ENCODE data around the gene CPOX.

CPOX gene

DNA sequence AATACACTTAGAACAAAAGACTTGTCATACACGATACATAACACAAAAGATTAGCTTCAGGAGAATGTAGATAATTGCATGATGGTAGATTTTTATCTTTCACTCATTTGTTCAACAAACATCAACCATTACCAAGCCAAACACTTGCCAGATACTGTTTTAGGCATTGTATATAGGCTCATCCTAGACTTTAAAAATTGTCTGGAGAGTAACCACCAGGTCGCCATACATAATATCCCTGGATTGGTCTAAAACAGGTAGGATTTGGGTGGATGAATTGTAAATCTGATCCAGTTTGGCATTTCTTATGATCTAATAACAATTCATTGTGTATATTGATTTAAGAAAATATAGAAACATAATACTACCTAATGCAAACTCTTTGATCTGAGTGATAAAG lies 38.8 kb downstream of the CPOX start:
- TF ChIP-seq SUZ12 (IDR thresholded peaks at IDR 0.05), result no peak
- TF ChIP-seq BHLHE40 (IDR thresholded peaks at IDR 0.05; ENCODE audit: borderline replicate concordance), result no peak
- no peak for TF ChIP-seq SP1 (IDR thresholded peaks at IDR 0.05)
- no peak for DNase-seq (ENCODE audit: extremely low spot score)
- ChIA-PET CTCF (no interaction called here), POLR2A (no interaction called here)

DNA sequence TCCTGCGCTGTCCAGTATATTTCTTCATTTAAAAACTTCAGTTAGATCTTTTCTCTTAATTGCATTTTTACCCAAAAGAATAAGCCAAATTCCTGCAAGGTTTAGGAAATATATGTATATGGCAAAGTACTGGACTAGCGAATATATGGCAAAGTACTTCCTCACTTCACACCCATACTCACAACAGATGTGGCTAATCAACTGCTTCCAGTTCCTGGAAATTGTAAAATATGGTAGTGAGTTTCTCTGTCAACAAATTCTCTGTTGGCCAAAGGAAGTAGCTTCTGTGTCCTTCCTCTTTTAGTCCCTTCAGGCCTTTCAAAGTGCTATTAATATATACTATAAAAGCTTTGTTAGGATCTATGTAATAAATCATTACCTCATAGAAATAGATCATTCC lies 39.7 kb downstream of the CPOX start:
- CTCF ChIA-PET, result no interaction called here
- POLR2A ChIA-PET, result interaction anchor here (1.1 kb wide), 1 partner anchor 1739 kb away, joined by 4 read pairs; the partner anchor contains the start of gene EPHA6
- TF ChIP-seq FOXA1 (IDR thresholded peaks at IDR 0.05) (no peak), SP1 (IDR thresholded peaks at IDR 0.05) (no peak), ELF4 (IDR thresholded peaks at IDR 0.05) (no peak), ARNT (IDR thresholded peaks at IDR 0.05) (no peak), BHLHE40 (IDR thresholded peaks at IDR 0.05; ENCODE audit: borderline replicate concordance) (no peak)
- DNase-seq (ENCODE audit: extremely low spot score), result no peak

DNA sequence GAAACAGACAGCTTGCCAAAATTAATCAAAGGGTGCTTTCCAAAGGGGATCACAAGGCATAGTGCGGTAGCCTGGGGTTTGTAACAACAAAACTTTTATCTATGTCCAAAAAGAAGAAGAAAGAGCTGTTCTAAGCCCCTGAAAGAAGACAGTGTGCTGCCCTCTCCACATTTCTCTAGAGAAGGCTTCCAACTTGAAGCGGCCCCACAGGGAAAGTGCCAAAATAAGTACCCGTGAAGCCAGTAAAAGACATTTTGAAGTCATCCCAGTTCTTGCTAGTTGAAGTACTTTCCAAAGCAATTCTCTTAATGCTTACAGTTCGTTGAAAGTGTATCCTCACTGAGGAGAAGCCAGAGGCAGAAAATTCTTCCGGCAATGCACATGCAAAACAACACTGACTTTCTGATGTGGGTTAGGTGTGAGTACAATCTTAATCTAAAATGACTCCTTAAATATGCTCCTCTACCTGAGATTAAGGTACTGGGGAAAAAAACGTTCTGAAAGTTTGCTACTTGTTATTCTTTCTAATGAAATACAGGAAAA lies 40.3 kb downstream of the CPOX start:
- CTCF ChIA-PET, result no interaction called here
- TF ChIP-seq L3MBTL2 (conservative IDR thresholded peaks at IDR 0.05) (no peak), LEF1 (IDR thresholded peaks at IDR 0.05; ENCODE audit: borderline replicate concordance) (no peak), BHLHE40 (IDR thresholded peaks at IDR 0.05; ENCODE audit: borderline replicate concordance) (no peak), FOXK2 (IDR thresholded peaks at IDR 0.05) (no peak), SUZ12 (IDR thresholded peaks at IDR 0.05) (no peak), ZNF384 (IDR thresholded peaks at IDR 0.05) (no peak)
- DNase-seq (ENCODE audit: extremely low spot score), result no peak

DNA sequence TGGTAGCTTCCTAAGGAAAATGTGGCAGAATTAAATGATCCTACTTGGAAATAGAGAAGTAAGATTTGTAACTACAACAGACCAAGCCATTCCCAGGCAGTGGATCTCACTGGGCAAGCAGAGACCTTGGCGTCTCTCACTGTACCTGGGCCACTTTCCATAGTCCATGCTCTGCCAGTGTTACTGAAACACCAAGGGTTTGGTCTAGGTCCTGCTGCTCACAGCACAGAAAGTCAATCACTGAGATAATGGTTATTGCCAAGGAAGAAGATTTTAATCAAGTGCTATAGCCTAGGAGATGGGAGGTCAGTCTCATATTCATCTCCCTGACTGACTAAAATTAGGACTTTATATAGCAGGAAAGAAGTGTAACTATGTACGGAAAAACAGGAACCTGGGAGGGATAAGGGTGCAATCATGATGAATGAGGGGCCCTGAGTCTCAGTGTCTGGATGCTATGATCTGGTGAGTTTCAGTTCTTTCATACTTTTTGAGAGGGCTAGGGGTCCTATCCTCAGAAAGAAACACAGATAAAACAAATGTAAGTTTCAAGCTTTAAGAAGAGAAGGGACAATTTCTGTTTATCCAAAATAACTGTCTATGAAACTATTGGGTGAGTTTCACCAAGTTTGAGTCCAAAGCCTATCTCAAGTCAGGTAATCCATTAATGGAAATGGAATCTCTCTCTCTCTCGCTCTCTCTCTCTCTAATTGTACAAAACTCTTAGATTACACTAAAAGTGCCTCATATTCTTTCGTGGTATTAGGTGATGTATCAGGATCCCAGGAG lies 41.0 kb downstream of the CPOX start:
- no peak for TF ChIP-seq FOXK2 (IDR thresholded peaks at IDR 0.05)
- TF ChIP-seq, protein P1, sequence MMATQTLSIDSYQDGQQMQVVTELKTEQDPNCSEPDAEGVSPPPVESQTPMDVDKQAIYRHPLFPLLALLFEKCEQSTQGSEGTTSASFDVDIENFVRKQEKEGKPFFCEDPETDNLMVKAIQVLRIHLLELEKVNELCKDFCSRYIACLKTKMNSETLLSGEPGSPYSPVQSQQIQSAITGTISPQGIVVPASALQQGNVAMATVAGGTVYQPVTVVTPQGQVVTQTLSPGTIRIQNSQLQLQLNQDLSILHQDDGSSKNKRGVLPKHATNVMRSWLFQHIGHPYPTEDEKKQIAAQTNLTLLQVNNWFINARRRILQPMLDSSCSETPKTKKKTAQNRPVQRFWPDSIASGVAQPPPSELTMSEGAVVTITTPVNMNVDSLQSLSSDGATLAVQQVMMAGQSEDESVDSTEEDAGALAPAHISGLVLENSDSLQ (IDR thresholded peaks at IDR 0.05), result no peak
- no peak for TF ChIP-seq FOXA1 (IDR thresholded peaks at IDR 0.05)
- TF ChIP-seq NFRKB (IDR thresholded peaks at IDR 0.05), result no peak
- TF ChIP-seq FOXM1 (IDR thresholded peaks at IDR 0.05; ENCODE audit: borderline replicate concordance), result no peak
- no peak for TF ChIP-seq SP1 (IDR thresholded peaks at IDR 0.05)
- no peak for TF ChIP-seq ARNT (IDR thresholded peaks at IDR 0.05)
- TF ChIP-seq BHLHE40 (IDR thresholded peaks at IDR 0.05; ENCODE audit: borderline replicate concordance), result no peak
- no peak for TF ChIP-seq ELF4 (IDR thresholded peaks at IDR 0.05)
- no peak for TF ChIP-seq CTBP1 (IDR thresholded peaks at IDR 0.05; ENCODE audit: borderline replicate concordance)
- no peak for TF ChIP-seq HDGF (IDR thresholded peaks at IDR 0.05; ENCODE audit: borderline replicate concordance)
- TF ChIP-seq ZNF384 (IDR thresholded peaks at IDR 0.05), result no peak
- TF ChIP-seq SUZ12 (IDR thresholded peaks at IDR 0.05), result no peak
- TF ChIP-seq L3MBTL2 (conservative IDR thresholded peaks at IDR 0.05), result no peak
- TF ChIP-seq TARDBP (IDR thresholded peaks at IDR 0.05), result no peak
- no peak for TF ChIP-seq LEF1 (IDR thresholded peaks at IDR 0.05; ENCODE audit: borderline replicate concordance)
- ChIA-PET CTCF (no interaction called here), POLR2A (no interaction called here)
- no peak for DNase-seq (ENCODE audit: extremely low spot score)

More for the DNA sequence above, 40.3 kb downstream of the CPOX start:
- POLR2A ChIA-PET, result interaction anchor here (1.1 kb wide), 1 partner anchor 1739 kb away, joined by 4 read pairs; the partner anchor contains the start of gene EPHA6

DNA sequence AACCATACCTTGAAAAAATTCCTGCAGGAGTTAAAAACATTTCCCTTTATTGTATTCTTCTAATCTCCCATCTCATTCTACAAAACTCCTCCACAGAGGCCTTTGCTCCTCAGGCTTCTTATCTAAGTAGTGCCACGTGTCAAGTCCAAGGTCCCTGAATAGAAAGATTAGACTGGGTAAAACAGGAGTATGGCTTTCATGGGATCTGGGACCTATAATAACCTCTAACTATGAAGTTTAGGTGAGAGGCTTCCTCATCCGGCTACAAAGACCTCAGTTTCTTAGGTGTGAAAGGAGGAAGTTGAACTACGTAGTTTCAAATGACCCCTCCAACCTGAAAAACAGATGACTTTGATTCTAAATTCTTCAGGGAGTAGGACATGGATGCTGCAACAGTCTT lies 41.7 kb downstream of the CPOX start:
- ChIA-PET POLR2A (no interaction called here), CTCF (no interaction called here)
- TF ChIP-seq, protein P1 (IDR thresholded peaks at IDR 0.05), result no peak
- TF ChIP-seq FOXK2 (IDR thresholded peaks at IDR 0.05), result no peak
- no peak for TF ChIP-seq SUZ12 (IDR thresholded peaks at IDR 0.05)
- TF ChIP-seq TARDBP (IDR thresholded peaks at IDR 0.05), result no peak
- TF ChIP-seq NFRKB (IDR thresholded peaks at IDR 0.05), result no peak
- TF ChIP-seq L3MBTL2 (conservative IDR thresholded peaks at IDR 0.05), result no peak
- no peak for TF ChIP-seq ARNT (IDR thresholded peaks at IDR 0.05)
- no peak for TF ChIP-seq LEF1 (IDR thresholded peaks at IDR 0.05; ENCODE audit: borderline replicate concordance)
- TF ChIP-seq FOXA1 (IDR thresholded peaks at IDR 0.05), result no peak
- no peak for TF ChIP-seq FOXM1 (IDR thresholded peaks at IDR 0.05; ENCODE audit: borderline replicate concordance)
- no peak for TF ChIP-seq ELF4 (IDR thresholded peaks at IDR 0.05)
- no peak for TF ChIP-seq HDGF (IDR thresholded peaks at IDR 0.05; ENCODE audit: borderline replicate concordance)
- TF ChIP-seq CTBP1 (IDR thresholded peaks at IDR 0.05; ENCODE audit: borderline replicate concordance), result no peak
- no peak for TF ChIP-seq ZNF384 (IDR thresholded peaks at IDR 0.05)
- TF ChIP-seq SP1 (IDR thresholded peaks at IDR 0.05), result no peak
- TF ChIP-seq BHLHE40 (IDR thresholded peaks at IDR 0.05; ENCODE audit: borderline replicate concordance), result no peak
- DNase-seq (ENCODE audit: extremely low spot score), result no peak

DNA sequence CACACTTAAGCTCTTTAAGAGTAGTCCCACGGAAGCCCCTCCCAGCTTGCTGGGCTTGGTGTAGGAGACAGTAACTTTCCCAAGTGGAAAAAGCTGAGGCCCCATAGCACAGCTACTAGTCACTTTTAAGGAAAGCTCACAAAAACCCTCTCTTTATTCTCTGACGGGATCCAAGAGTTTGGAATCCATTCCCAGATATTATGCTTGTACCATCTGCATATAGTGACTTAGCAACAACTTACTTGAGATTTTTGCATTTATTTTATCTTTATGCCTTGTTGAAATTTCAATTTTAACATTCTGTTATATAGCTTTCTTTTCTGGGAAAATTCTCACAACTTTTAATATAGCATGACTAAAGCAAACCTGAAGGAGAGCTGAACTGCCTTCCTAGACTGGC lies 42.2 kb downstream of the CPOX start:
- no peak for TF ChIP-seq ELF4 (IDR thresholded peaks at IDR 0.05)
- no peak for TF ChIP-seq FOXM1 (IDR thresholded peaks at IDR 0.05; ENCODE audit: borderline replicate concordance)
- no peak for TF ChIP-seq TARDBP (IDR thresholded peaks at IDR 0.05)
- TF ChIP-seq FOXA1 (IDR thresholded peaks at IDR 0.05), result no peak
- TF ChIP-seq LEF1 (IDR thresholded peaks at IDR 0.05; ENCODE audit: borderline replicate concordance), result no peak
- TF ChIP-seq, protein P1 (IDR thresholded peaks at IDR 0.05), result no peak
- no peak for TF ChIP-seq L3MBTL2 (conservative IDR thresholded peaks at IDR 0.05)
- no peak for TF ChIP-seq SP1 (IDR thresholded peaks at IDR 0.05)
- TF ChIP-seq SUZ12 (IDR thresholded peaks at IDR 0.05), result no peak
- no peak for TF ChIP-seq HDGF (IDR thresholded peaks at IDR 0.05; ENCODE audit: borderline replicate concordance)
- no peak for DNase-seq (ENCODE audit: extremely low spot score)
- ChIA-PET CTCF (no interaction called here), POLR2A (no interaction called here)
